ENCODE measurements around the gene CENPS.

Gene CENPS

DNA sequence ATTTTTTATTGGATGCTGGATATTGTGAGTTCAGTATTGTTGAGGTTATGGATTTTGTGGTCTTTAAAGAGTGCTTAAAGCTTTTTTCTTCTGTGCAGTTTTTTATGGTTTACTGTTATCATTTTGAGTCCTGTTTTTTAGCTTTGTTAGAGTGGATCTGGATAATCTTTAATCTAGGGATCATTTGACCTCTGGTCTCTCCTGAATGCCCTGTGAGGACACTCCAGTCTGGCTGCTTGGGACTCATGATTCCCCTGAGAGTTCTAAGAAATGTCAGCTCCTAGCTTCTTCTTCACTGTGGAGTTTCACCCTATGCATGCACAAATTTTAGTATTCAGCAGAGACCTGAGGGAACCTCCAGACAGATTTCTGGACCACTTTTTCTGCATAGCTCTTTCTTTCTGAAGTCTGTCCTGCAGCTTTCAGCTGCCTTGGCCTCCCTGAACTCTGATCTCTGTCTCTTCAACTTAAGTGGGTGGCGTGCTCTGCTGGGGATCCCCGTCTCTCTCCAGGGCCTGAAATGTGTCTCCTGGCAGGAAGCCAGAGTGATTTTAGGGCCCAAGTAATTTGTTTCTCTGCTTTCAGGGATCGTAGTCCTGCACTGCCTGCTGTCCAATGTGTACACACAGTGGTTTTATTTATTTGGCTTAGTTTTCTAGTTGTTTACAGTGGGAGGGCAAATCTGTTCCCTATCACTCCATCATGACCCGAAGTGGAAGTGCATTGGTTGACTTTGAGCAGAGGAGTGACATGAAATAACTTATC is 59.2 kb downstream of the CENPS start:
- FAIRE-seq (no peak), DNase-seq (ENCODE audit: insufficient read length, low spot score) (no peak)

DNA sequence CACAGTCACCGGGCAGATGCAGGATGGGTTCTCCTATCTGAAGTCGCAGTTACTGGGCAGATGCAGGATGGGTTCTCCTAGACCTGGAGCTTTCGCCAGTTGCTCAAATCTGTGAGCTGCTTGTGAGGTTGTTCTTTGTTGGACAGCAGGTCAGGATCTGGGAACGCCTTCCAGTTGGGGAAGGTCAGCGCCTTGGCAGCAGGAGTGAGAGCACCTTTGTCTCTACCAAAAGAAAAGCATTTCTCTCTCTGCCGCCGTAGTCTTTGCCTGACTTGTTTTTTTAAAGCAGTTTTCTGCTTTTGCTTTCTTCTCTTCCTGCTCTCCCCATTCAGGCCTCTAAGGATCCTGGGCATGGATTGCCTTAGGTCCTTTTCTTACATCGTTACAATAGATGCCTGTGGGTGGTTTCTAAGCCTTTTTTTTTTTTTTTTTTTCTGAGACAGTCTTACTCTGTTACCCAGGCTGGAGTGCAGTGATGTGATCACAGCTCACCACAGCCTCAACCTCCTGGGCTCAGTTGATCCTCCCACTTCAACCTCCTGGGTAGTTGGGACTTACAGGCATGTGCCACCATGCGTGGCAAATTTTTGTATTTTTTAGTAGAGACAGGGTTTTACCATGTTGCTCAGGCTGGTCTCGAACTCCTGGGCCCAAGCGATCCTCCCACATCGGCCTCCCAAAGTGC is 60.2 kb downstream of the CENPS start:
- DNase-seq (ENCODE audit: insufficient read length, low spot score) (no peak), FAIRE-seq (no peak)
